Measurements from ENCODE around the gene ADH7. TPM values are rescaled to one million over a fixed set of nuclear protein-coding genes. Genes with fewer than 3 reads are reported as not detected.

Gene ADH7
- total and polyA plus RNA-seq, 9 of the 15 experiments (the other 6 are each of a cell fraction or from before 2014, with no cell fraction given): not detected

DNA sequence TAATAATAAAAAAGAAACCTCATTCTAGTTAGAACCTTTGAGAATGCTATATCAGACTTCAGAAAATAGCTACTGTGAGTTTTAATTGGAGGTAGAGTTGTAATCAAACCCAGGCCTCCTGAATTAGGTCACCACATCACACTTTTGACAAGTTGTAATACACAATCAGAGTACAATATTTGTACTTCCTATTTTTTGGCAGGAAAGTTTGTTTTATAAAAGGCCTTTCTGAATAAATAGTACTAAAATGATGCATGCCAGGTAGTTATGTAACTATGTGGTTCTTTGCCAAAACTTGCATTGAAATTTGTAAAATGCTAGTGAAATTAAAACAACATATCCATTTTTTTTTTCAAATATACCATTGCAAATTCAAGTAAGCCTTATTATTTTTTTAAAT lies 26.8 kb downstream of the ADH7 start (continued):
- TF ChIP-seq RNF2 (IDR thresholded peaks at IDR 0.05): no peak
- no peak for TF ChIP-seq MYNN (IDR thresholded peaks at IDR 0.05)
- TF ChIP-seq MYNN (CRISPR knock-in tag; IDR thresholded peaks at IDR 0.05): no peak
- TF ChIP-seq ZKSCAN8 (CRISPR knock-in tag; IDR thresholded peaks at IDR 0.05): no peak
- no peak for TF ChIP-seq FOXP4 (CRISPR knock-in tag; IDR thresholded peaks at IDR 0.05; ENCODE audit: borderline replicate concordance)
- no peak for TF ChIP-seq HES1 (IDR thresholded peaks at IDR 0.05; ENCODE audit: low read depth)
- no peak for TF ChIP-seq SPI1 (IDR thresholded peaks at IDR 0.05; ENCODE audit: borderline replicate concordance, low read depth, low read length)
- no peak for TF ChIP-seq PTTG1 (tag; IDR thresholded peaks at IDR 0.05; ENCODE audit: low read depth)
- TF ChIP-seq ZSCAN29 (IDR thresholded peaks at IDR 0.05): no peak
- no peak for TF ChIP-seq ZNF124 (CRISPR knock-in tag; IDR thresholded peaks at IDR 0.05)
- no peak for TF ChIP-seq PRPF4 (IDR thresholded peaks at IDR 0.05; ENCODE audit: insufficient read depth, low read depth, low read length, poor library complexity, severe bottlenecking)
- TF ChIP-seq NCOA4 (IDR thresholded peaks at IDR 0.05; ENCODE audit: partially characterized antibody): no peak
